Measurements from ENCODE around the gene DPH6. TPM values are rescaled to one million over a fixed set of nuclear protein-coding genes. Genes with fewer than 3 reads are reported as not detected.
"Not testable (repeated sequence)": the region's sequence is repeated elsewhere in the genome, so short reads cannot be mapped to it uniquely, and the experiment has no call there.

The DPH6 gene
- total RNA-seq, 1 experiment from 2014 or later, result 31.7 TPM

- TF ChIP-seq NR1H2 (CRISPR knock-in tag; IDR thresholded peaks at IDR 0.05) (no peak), ZNF416 (CRISPR knock-in tag; IDR thresholded peaks at IDR 0.05) (0 out of 2 replicates have a peak, but pooled peaks have one; percentile 62), FOXP1 (CRISPR knock-in tag; IDR thresholded peaks at IDR 0.05; ENCODE audit: borderline replicate concordance) (peak; percentile 72)
Measured at GRCh38 chr15:35545824-35546510, at the start of gene DPH6 (continued).

- H3K36me3 Mint-ChIP-seq, result peaks cover 5% of the 10 kb centered on the region
- ATAC-seq, result no peak
- ChIA-PET POLR2A (interaction anchor here (0.5 kb wide), 1 partner anchor 738 kb away, joined by 5 read pairs; no protein-coding TSS in a partner anchor), CTCF (no interaction called here)
- no peak for TF ChIP-seq ZNF532 (CRISPR knock-in tag; IDR thresholded peaks at IDR 0.05; ENCODE audit: borderline replicate concordance)
- TF ChIP-seq ATF6 (CRISPR knock-in tag; IDR thresholded peaks at IDR 0.05), result no peak
- no peak for TF ChIP-seq CBFB (CRISPR knock-in tag; IDR thresholded peaks at IDR 0.05; ENCODE audit: low read depth)
- no peak for TF ChIP-seq NFATC4 (CRISPR knock-in tag; IDR thresholded peaks at IDR 0.05)
- TF ChIP-seq GABPB1 (CRISPR knock-in tag; IDR thresholded peaks at IDR 0.05), result no peak
- TF ChIP-seq MLX (CRISPR knock-in tag; IDR thresholded peaks at IDR 0.05), result no peak
- TF ChIP-seq STAT6 (CRISPR knock-in tag; conservative IDR thresholded peaks at IDR 0.05; ENCODE audit: low read depth), result no peak
- TF ChIP-seq ETV6 (CRISPR knock-in tag; IDR thresholded peaks at IDR 0.05), result no peak
- no peak for TF ChIP-seq GTF2I (CRISPR knock-in tag; conservative IDR thresholded peaks at IDR 0.05)
- no peak for TF ChIP-seq IRF2 (CRISPR knock-in tag; IDR thresholded peaks at IDR 0.05; ENCODE audit: borderline replicate concordance, low read depth)
- no peak for TF ChIP-seq NFE2L1 (CRISPR knock-in tag; IDR thresholded peaks at IDR 0.05)
- TF ChIP-seq TP53 (CRISPR knock-in tag; IDR thresholded peaks at IDR 0.05), result no peak
- H3K9me3 Mint-ChIP-seq, result peaks cover 14% of the 10 kb centered on the region
- no peak for DNase-seq (ENCODE audit: low spot score)
- no peak overlapping the region for H3K27ac Mint-ChIP-seq
- no peaks in the 10 kb centered on the region for H3K4me1 Mint-ChIP-seq
- no peaks in the 10 kb centered on the region; the same call in 1 of the 2 replicates for H3K27me3 Mint-ChIP-seq (ENCODE audit: low read depth)
- H3K4me3 Mint-ChIP-seq, result no peak overlapping the region
Measured at GRCh38 chr15:35595656-35596055, 49.7 kb upstream of the DPH6 start.

- ATAC-seq; H3K27ac Mint-ChIP-seq; H3K36me3 Mint-ChIP-seq; H3K27me3 Mint-ChIP-seq (ENCODE audit: low read depth); DNase-seq (ENCODE audit: low spot score); CTCF ChIA-PET; H3K4me1 Mint-ChIP-seq; POLR2A ChIA-PET; H3K4me3 Mint-ChIP-seq: not testable (repeated sequence)
- H3K9me3 Mint-ChIP-seq, result peaks cover 20% of the 10 kb centered on the region
Measured at GRCh38 chr15:35591987-35592386, 46.0 kb upstream of the DPH6 start.
